IMR-90 (cell line): ENCODE measurements around the gene TAF4. TPM values are rescaled to one million over a fixed set of nuclear protein-coding genes. Genes with fewer than 3 reads are reported as not detected.
A peak's percentile ranks its signal among the peaks of the same experiment; 100 is the strongest.

ENCODE experiments used
- ATAC-seq: fragments of 200-7000 bp; cut with Tn5 transposase; 2 replicates; pipeline ENCODE4 v1.9.1; 2020; ENCODE audit warnings: low read depth, mild to moderate bottlenecking, moderate library complexity
- BruUV-seq: library from RNA; stranded (reverse); fragments of 400-500 nt; replicated peaks from 2 replicates; lab custom pipeline; 2021; lab: Mats Ljungman, UMichigan
- CTCF ChIA-PET: fragments of 300-600 bp; formaldehyde crosslinking; extraction: SDS; loops from one replicate; lab custom pipeline; 2021; ENCODE audit warnings: antibody characterized with exemption; lab: Yijun Ruan, JAX
- POLR2A ChIA-PET: fragments of 300-600 bp; sonication (Branson Sonifier 250); formaldehyde crosslinking; loops from one replicate; lab custom pipeline; 2022; ENCODE audit warnings: antibody characterized with exemption; ENCODE audit not compliant: unreplicated experiment; lab: Charles Lee
- DNase-seq: peaks from one replicate; pipeline ENCODE4 v3.0.0; 2013
- H2AFZ ChIP-seq: replicated peaks from 2 replicates; pipeline ENCODE3; 2013; ENCODE audit warnings: low read length, mild to moderate bottlenecking; ENCODE audit not compliant: poor library complexity
- H2AK5ac ChIP-seq: 2 replicates; pipeline ENCODE4 v1.6.1; 2013; ENCODE audit warnings: low read depth, low read length, inconsistent platforms
- H2AK9ac ChIP-seq: replicated peaks from 2 replicates; pipeline ENCODE3; 2013; ENCODE audit warnings: mild to moderate bottlenecking, low read depth, low read length, moderate library complexity; ENCODE audit not compliant: poor library complexity
- H2BK120ac ChIP-seq: 2 replicates; pipeline ENCODE4 v1.6.1; 2013; ENCODE audit warnings: low read depth, low read length, inconsistent platforms
- H2BK15ac ChIP-seq: 3 replicates; pipeline ENCODE4 v1.6.1; 2013; ENCODE audit warnings: low read depth, low read length, inconsistent platforms
- H2BK20ac ChIP-seq: 2 replicates; pipeline ENCODE4 v1.6.1; 2013; ENCODE audit warnings: low read depth, mild to moderate bottlenecking, inconsistent platforms, low read length, moderate library complexity
- H2BK5ac ChIP-seq: 2 replicates; pipeline ENCODE4 v1.6.1; 2013; ENCODE audit warnings: mild to moderate bottlenecking, low read depth, low read length, inconsistent platforms; ENCODE audit not compliant: poor library complexity, severe bottlenecking
- H3K14ac ChIP-seq: replicated peaks from 2 replicates; pipeline ENCODE4 v1.6.1; 2013; ENCODE audit warnings: low read depth, low read length, inconsistent platforms
- H3K18ac ChIP-seq: 2 replicates; pipeline ENCODE4 v1.6.1; 2013; ENCODE audit warnings: low read depth, low read length, control low read depth
- H3K23ac ChIP-seq: 2 replicates; pipeline ENCODE4 v1.6.1; 2013; ENCODE audit warnings: low read depth, low read length, inconsistent platforms
- H3K27ac ChIP-seq: 2 replicates; pipeline ENCODE4 v1.5.1; 2013; ENCODE audit warnings: mild to moderate bottlenecking, control low read depth, low read length; ENCODE audit not compliant: insufficient read depth
- H3K27me3 ChIP-seq: 2 replicates; pipeline ENCODE4 v1.6.1; 2013; ENCODE audit warnings: low read length; ENCODE audit not compliant: control insufficient read depth, insufficient read depth
- H3K36me3 ChIP-seq: 2 replicates; pipeline ENCODE4 v1.6.1; 2013; ENCODE audit warnings: low read length, mixed read lengths; ENCODE audit not compliant: control insufficient read depth, insufficient read depth
- H3K4ac ChIP-seq: 2 replicates; pipeline ENCODE4 v1.6.1; 2013; ENCODE audit warnings: low read depth, low read length, inconsistent platforms
- H3K4me1 ChIP-seq: 2 replicates; pipeline ENCODE4 v1.6.1; 2013; ENCODE audit warnings: low read length, mixed read lengths; ENCODE audit not compliant: control insufficient read depth, insufficient read depth
- H3K4me2 ChIP-seq: 2 replicates; pipeline ENCODE4 v1.6.1; 2013; ENCODE audit warnings: low read depth, mild to moderate bottlenecking, control low read depth, low read length, moderate library complexity
- H3K4me3 ChIP-seq: 2 replicates; pipeline ENCODE4 v1.5.1; 2013; ENCODE audit warnings: low read depth, mild to moderate bottlenecking, control low read depth, low read length, moderate library complexity; ENCODE audit not compliant: insufficient read depth
- H3K56ac ChIP-seq: 2 replicates; pipeline ENCODE4 v1.6.1; 2013; ENCODE audit warnings: low read length, inconsistent platforms; ENCODE audit not compliant: insufficient read depth; ENCODE audit errors: extremely low read depth
- H3K79me1 ChIP-seq, 2 experiments: 2 replicates each; pipeline ENCODE4 v1.6.1; 2013; ENCODE audit warnings: low read length in 2 of 2, inconsistent platforms in 1 of 2, low read depth in 1 of 2
- H3K9ac ChIP-seq: 2 replicates; pipeline ENCODE4 v1.6.1; 2013; ENCODE audit warnings: low read depth, low read length, control low read depth
- H3K9me1 ChIP-seq: 2 replicates; pipeline ENCODE4 v1.6.1; 2013; ENCODE audit warnings: low read length, inconsistent platforms; ENCODE audit not compliant: insufficient read depth
- H3K9me3 ChIP-seq: 2 replicates; pipeline ENCODE4 v1.6.1; 2013; ENCODE audit warnings: low read length; ENCODE audit not compliant: control insufficient read depth, insufficient read depth
- H4K20me1 ChIP-seq: 2 replicates; pipeline ENCODE4 v1.6.1; 2013; ENCODE audit warnings: low read length, inconsistent platforms; ENCODE audit not compliant: insufficient read depth
- H4K5ac ChIP-seq: 2 replicates; pipeline ENCODE4 v1.6.1; 2013; ENCODE audit warnings: mild to moderate bottlenecking, low read depth, low read length, control low read depth
- H4K8ac ChIP-seq, 2 experiments: 2 replicates each; pipeline ENCODE4 v1.6.1; 2013; ENCODE audit warnings: low read depth in 2 of 2, low read length in 2 of 2, control low read depth in 1 of 2, inconsistent platforms in 1 of 2
- H4K91ac ChIP-seq: 2 replicates; pipeline ENCODE4 v1.6.1; 2013; ENCODE audit warnings: low read depth, low read length, inconsistent platforms; ENCODE audit not compliant: insufficient read depth
- ELK1 ChIP-seq: fragments of 150-350 bp; IDR thresholded peaks from 2 replicates; pipeline ENCODE4 v1.6.1; 2016; ENCODE audit warnings: low read depth, mild to moderate bottlenecking, low read length, moderate library complexity, borderline replicate concordance
- MAZ ChIP-seq: IDR thresholded peaks from 2 replicates; pipeline ENCODE4 v1.6.1; 2012; ENCODE audit warnings: low read depth, mild to moderate bottlenecking, low read length, improper control_type of control experiment, moderate library complexity, borderline replicate concordance
- RCOR1 ChIP-seq: IDR thresholded peaks from 2 replicates; pipeline ENCODE4 v1.6.1; 2012; ENCODE audit warnings: mild to moderate bottlenecking, low read length, improper control_type of control experiment; ENCODE audit not compliant: insufficient replicate concordance
- WGBS, 2 experiments: methylation state at CpG; one replicate each; pipeline versions ENCODE4 v1.1.5 to v1.1.7; 2013; ENCODE audit warnings: missing lambda C conversion rate in 2 of 2; ENCODE audit not compliant: insufficient read length in 1 of 2; ENCODE audit errors: extremely low coverage in 2 of 2; 5-methylcytosine and 5-hydroxymethylcytosine counted together
- dilution Hi-C: fragments of 300-500 bp; cut with HindIII; formaldehyde crosslinking; loops from one replicate; pipeline ENCODE4 v1.14.3; 2018; ENCODE audit warnings: low sequenced_read_pairs; ENCODE audit not compliant: unreplicated experiment
- in situ Hi-C: fragments of 300-500 bp; cut with MboI; formaldehyde crosslinking; loops from 3 replicates; pipeline ENCODE4 v1.14.3; 2019; ENCODE audit warnings: low sequenced_read_pairs, inconsistent platforms, mixed read lengths
- intact Hi-C: fragments of 100-400 bp; cut with micrococcal nuclease; formaldehyde crosslinking; loops from 2 replicates; pipeline ENCODE4 v1.10.0; 2022
- polyA plus RNA-seq, 3 experiments: library from polyadenylated mRNA; depleted of rRNA; stranded (reverse); fragments of >200 nt; gene quantifications; 2 replicates each; pipeline ENCODE4 v1.2.3, GENCODE V29; 2012; ENCODE audit warnings: low replicate concordance in 1 of 3
- total RNA-seq: library from RNA; depleted of rRNA; stranded (reverse); fragments of >200 nt; gene quantifications from 2 replicates; pipeline ENCODE4 v1.2.3, GENCODE V29; 2012

TAF4 gene
- total and polyA plus RNA-seq, 2 of the 4 experiments (the other 2 are of a cell fraction), result 1.4 to 5.1 TPM

GRCh38 chr20:62048821-62049291 lies 16.8 kb downstream of the TAF4 start (continued):
- TF ChIP-seq ELK1, result no peak

GRCh38 chr20:62048346-62048761 lies 17.3 kb downstream of the TAF4 start:
- H3K4me2 ChIP-seq, result no peak overlapping the region
- H4K5ac ChIP-seq, result no peak overlapping the region
- no peak overlapping the region for H3K56ac ChIP-seq
- intact Hi-C loops, result no loop called here
- DNase-seq (no peak), ATAC-seq (no peak)
- H2BK20ac ChIP-seq, result no peak overlapping the region
- peaks cover 7% of the 10 kb centered on the region; the same call in 1 of the 2 replicates for H3K4me1 ChIP-seq
- H3K14ac ChIP-seq, result no peak overlapping the region
- ChIA-PET CTCF (no interaction called here), POLR2A (no interaction called here)
- H4K20me1 ChIP-seq, result peaks cover 76% of the 10 kb centered on the region
- H4K91ac ChIP-seq, result no peak overlapping the region
- H4K8ac ChIP-seq, result no peak overlapping the region
- no peak overlapping the region for H3K9ac ChIP-seq
- no peak overlapping the region for H2BK15ac ChIP-seq
- peaks cover 23% of the 10 kb centered on the region for H3K9me1 ChIP-seq
- H3K4me3 ChIP-seq, result no peak overlapping the region
- no peak overlapping the region for H3K23ac ChIP-seq
- no peak overlapping the region for H2AK5ac ChIP-seq
- no peak for TF ChIP-seq MAZ
- TF ChIP-seq RCOR1, result no peak
- peaks cover 38 to 83% of the 10 kb centered on the region in 2 experiments for H3K79me1 ChIP-seq
- dilution Hi-C loops, result no loop called here
- H3K4ac ChIP-seq, result no peak overlapping the region
- H2BK120ac ChIP-seq, result no peak overlapping the region
- no peak overlapping the region for H2AFZ ChIP-seq
- no peaks in the 10 kb centered on the region for H3K9me3 ChIP-seq
- no peak overlapping the region for H3K18ac ChIP-seq
- H3K36me3 ChIP-seq, result no peaks in the 10 kb centered on the region; the same call in 1 of the 2 replicates
- peak overlapping the region; percentile 75 for H2AK9ac ChIP-seq
- BruUV-seq, result no TSS peak
- H3K27me3 ChIP-seq, result no peaks in the 10 kb centered on the region
- no peak overlapping the region for H2BK5ac ChIP-seq
- no peak overlapping the region for H3K27ac ChIP-seq
- in situ Hi-C loops, result no loop called here
- 86% methylated on average over 5 of the region's 7 CpGs; no CpG with 5 or more reads in 1 of the 2 experiments for WGBS, 2 experiments
